Esophagus squamous epithelium (tissue), 4 donors: Measurements from ENCODE around the gene DLG2.

Experiments used
- POLR2A ChIP-seq, 4 donors: fragments of 450-650 bp; IDR thresholded peaks; one replicate each; pipeline ENCODE4 v1.6.1; 2017; ENCODE audit warnings: antibody characterized with exemption in 4 of 4, mild to moderate bottlenecking in 4 of 4, moderate library complexity in 3 of 4
- TF ChIP-seq, protein P1 (sequence below), 6 experiments: fragments of 450-650 bp in 4 of 6; fragments of 200-600 bp in 2 of 6; sonication (generic) in 2 of 6; IDR thresholded peaks; one replicate each; pipeline ENCODE4 v1.5.1; 2016 to 2019; ENCODE audit warnings: antibody characterized with exemption in 6 of 6, mild to moderate bottlenecking in 4 of 6, moderate library complexity in 4 of 6

DNA sequence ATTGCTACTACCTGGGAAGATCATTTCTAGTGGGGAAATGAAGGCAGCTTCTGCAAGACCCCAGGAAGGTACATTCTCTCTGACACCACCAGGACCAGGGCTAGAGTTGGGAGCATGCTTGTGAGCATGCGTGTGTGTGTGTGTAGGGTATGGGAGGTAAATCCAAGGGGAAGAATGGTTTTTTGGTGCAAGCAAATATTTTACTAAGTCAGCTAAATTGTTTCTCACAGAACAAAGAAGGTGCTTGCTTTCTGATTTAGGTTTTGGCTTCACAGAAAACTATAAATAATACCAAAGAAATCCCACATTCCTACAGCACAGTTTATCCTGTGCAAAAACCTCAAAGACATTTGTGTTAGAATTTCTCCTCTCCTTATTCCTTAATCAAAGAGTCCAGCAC, 1996.9 kb downstream of the DLG2 start:
- TF ChIP-seq, protein P1, sequence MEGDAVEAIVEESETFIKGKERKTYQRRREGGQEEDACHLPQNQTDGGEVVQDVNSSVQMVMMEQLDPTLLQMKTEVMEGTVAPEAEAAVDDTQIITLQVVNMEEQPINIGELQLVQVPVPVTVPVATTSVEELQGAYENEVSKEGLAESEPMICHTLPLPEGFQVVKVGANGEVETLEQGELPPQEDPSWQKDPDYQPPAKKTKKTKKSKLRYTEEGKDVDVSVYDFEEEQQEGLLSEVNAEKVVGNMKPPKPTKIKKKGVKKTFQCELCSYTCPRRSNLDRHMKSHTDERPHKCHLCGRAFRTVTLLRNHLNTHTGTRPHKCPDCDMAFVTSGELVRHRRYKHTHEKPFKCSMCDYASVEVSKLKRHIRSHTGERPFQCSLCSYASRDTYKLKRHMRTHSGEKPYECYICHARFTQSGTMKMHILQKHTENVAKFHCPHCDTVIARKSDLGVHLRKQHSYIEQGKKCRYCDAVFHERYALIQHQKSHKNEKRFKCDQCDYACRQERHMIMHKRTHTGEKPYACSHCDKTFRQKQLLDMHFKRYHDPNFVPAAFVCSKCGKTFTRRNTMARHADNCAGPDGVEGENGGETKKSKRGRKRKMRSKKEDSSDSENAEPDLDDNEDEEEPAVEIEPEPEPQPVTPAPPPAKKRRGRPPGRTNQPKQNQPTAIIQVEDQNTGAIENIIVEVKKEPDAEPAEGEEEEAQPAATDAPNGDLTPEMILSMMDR (IDR thresholded peaks at IDR 0.05) = no peak
- no peak for TF ChIP-seq POLR2A (IDR thresholded peaks at IDR 0.05)
